PFSK-1 (cell line): Measurements from ENCODE around the gene POGZ.

Source experiments
- POLR2AphosphoS5 ChIP-seq: IDR thresholded peaks from 2 replicates; pipeline ENCODE4 v1.6.1; 2012; ENCODE audit warnings: low read depth, mild to moderate bottlenecking, control low read depth, low read length, moderate library complexity
- SIN3A ChIP-seq: IDR thresholded peaks from 2 replicates; pipeline ENCODE4 v1.6.1; 2012; ENCODE audit warnings: mild to moderate bottlenecking, low read length, moderate library complexity, borderline replicate concordance; ENCODE audit not compliant: insufficient read depth
- TAF1 ChIP-seq: IDR thresholded peaks from 2 replicates; pipeline ENCODE4 v1.6.1; 2012; ENCODE audit warnings: low read length, control low read depth, borderline replicate concordance; ENCODE audit not compliant: insufficient read depth

DNA sequence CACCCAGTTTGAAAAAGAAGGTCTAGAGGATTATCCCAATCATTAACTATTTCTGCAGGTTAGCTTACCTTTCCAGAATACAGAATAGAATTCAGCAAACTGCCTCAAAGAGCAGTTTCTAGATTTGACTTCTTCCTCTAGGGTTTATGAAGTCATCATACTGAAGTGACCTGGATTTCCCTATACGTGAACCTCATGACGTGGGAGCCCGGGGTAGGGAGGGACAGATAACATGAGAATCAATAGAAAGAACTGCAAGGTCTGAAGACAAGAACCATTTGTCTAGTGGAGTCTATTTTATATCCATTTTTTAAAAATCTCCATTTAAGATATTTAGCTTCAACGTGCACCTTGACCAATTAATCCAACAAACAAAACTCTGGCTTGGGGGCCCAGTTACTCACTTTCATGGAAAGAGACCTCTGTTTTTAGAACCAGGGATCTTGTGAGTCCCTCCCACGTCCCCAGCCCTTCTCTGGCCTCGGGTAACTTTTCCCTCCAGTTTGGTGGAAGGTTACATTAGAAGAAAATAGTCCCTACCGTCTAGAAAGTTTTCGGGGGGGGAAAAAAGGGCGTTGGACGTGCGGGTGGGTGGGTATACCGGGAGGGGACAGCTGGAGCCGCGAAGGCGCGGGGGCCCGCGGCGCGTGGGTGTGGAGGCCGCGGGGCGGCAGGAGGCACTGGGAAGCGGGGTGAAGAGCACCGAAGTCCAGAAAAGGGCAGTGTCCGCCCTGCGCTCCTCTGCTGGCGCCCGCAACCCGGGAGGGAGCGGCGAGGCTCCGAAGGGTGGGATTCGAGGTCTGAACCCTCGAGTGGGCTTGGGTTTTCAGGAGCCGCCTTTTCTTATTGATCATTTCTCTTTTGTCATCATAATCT is 13.8 kb upstream of the POGZ start:
- no peak for TF ChIP-seq TAF1
- TF ChIP-seq POLR2AphosphoS5, result no peak
- TF ChIP-seq SIN3A, result no peak
